HG03520 (cell line): ENCODE results near the gene TNPO2.
"Not testable (repeated sequence)": the region's sequence is repeated elsewhere in the genome, so short reads cannot be mapped to it uniquely, and the experiment has no call there.

Source experiments
- ATAC-seq: cut with Tn5 transposase; IDR thresholded peaks from one replicate; pipeline ENCODE4 v1.9.1; 2021; ENCODE audit warnings: mild to moderate bottlenecking, moderate library complexity; ENCODE audit not compliant: unreplicated experiment

The TNPO2 gene

DNA sequence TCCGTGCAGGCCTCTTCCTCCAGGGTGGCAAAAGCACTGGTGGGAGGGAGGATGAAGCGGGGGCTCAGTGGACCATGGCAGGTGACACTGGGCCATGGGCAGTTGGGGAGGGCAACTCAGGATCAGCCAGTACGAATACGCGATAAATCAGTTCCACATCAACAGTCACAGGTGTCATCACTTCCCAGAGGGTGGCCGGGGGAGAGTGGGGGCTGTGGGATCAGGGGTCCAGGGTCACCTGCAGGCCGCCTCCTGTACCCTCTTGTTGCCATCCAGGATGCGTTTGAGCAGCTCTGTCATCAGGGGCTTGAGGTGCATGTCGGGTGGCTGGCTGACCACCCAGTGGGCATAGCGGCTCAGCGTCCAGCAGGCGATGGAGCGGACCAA lies 17.4 kb downstream of the TNPO2 start:
- no peak for ATAC-seq

GRCh38 chr19:12705654-12706331 lies 17.9 kb downstream of the TNPO2 start:
- no peak for ATAC-seq

DNA sequence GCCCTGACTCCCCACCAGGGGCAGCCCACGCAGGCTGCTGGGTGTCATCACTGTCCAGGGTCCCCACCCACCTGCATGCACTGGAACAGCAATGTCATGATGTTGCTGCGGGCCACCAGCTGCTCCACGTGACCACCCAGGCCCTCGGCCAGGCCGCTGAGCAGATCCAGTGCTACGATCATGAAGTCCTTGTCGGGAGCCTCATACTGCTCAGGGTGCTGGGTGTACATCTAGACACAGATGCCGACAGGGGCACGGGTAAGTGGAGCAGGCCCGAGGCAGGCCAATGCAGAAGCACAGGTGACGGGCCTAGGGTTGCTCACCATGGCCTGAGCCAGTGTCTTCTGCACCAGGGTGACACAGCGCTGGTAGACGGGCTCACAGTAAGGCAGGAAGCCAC lies 18.6 kb downstream of the TNPO2 start:
- ATAC-seq, result no peak

DNA sequence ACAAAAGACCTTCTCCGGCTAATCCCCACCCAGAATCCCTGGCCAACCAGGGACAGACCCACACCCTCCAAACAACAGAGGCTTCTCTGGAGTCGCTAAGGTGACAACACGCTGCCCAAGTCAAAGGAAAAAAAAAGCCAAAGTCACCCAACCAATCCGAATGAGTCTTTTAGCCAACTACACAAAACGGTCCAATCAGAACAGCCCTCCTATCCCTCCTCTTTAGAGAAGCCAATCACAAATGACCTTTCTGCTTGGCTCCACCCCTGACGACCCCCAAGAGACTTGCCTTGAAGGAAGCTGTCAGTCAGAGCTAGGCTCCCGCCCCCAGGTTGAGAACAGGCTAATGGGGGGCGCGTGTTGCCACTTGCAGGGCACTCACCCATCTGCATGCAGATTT lies 20.7 kb downstream of the TNPO2 start:
- no peak for ATAC-seq

DNA sequence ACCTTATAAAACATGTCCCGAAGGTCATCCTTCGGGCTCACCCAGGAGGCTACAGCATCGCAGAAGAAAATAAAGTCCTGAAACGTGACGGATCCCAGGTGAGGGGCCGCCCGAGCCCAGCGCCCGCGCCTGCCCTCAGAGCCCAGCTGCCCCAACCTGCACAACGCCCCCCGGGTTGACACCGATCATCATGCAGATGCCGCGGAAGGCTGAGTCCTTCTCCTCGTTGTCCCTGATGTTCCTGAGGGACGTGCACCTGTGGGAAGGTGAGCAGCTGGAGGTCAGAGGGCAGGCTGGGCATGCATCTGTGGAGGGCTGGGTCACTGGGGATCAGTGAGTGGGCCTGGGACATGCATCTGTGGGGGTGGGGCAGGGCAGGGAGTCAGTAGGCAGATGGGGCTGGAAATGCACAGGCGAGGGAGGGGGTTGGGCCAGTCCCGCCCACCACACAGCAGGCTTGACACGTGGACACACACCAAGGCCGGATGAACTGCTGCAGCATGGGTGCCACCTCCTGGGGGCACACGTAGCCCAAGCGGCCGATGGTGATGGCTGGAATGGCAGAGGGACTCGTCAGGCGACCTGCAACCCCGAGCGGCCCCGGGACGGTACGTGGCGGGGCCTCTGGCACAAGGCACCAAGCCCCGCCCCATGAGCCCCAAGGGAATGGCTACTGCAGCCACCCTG lies 22.0 kb downstream of the TNPO2 start:
- ATAC-seq, result no peak

DNA sequence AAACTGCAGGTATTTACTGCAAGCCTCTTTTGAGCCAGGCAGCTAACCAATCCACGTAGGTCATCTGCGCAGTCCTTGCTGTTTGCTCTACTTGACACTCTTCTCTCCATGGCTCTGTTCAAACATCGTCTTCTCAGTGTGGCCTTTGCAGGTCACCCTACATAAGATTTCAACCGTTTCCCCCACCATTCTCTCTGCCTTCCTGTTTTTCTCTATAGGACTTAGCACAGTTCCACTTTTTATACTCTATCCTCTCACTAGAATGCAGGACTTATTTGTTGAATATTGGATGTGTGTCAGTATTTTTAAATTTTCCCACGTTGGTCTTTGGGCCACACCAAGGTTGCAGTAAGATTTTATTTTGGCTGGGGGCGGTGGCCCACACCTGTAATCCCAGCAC lies 25.6 kb downstream of the TNPO2 start:
- no peak for ATAC-seq

DNA sequence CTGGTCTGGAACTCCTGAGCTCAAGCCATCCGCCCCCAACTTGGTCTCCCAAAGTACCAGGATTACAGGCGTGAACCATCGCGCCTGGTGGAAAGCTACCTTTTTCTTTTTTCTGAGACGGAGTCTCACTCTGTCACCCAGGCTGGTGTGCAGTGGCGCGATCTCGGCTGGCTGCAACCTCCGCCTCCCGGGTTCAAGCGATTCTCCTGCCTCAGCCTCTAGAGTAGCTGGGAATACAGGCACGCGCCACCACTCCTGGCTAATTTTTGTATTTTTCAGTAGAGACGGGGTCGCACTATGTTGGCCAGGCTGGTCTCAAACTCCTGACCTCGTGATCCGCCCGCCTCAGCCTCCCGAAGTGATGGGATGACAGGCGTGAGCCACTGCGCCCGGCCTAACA lies 26.3 kb downstream of the TNPO2 start:
- ATAC-seq, result not testable (repeated sequence)

- peak; percentile 67 for ATAC-seq
Observed at GRCh38 chr19:12696366-12697335, 27.1 kb downstream of the TNPO2 start, which contains the start of gene FBXW9. Gene FBXW9, minus strand, starts transcription at chr19:12696631. Its CDS starts 50 bp downstream, at chr19:12696581.

DNA sequence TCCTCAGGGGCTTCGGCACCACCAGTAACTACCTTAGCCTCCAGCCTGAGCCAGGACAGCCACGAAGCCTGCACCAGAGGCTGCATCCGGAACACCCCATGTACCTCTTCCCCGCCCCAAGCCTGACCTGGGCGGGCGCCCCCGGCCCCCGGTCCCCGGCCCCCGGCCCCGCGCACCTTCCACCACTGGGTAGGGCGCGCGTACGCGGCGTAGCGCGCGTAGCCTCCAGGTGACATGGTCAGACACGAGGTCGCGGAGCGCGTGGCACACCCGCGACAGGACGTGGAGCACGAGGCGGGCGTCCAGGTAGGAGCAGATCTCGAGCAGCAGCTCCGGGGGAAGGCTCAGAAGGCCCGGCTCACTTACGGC lies 27.8 kb downstream of the TNPO2 start:
- no peak for ATAC-seq

- ATAC-seq, result no peak
Observed at GRCh38 chr19:12695514-12695913, 28.2 kb downstream of the TNPO2 start.

GRCh38 chr19:12695096-12695495 lies 28.6 kb downstream of the TNPO2 start:
- no peak for ATAC-seq

DNA sequence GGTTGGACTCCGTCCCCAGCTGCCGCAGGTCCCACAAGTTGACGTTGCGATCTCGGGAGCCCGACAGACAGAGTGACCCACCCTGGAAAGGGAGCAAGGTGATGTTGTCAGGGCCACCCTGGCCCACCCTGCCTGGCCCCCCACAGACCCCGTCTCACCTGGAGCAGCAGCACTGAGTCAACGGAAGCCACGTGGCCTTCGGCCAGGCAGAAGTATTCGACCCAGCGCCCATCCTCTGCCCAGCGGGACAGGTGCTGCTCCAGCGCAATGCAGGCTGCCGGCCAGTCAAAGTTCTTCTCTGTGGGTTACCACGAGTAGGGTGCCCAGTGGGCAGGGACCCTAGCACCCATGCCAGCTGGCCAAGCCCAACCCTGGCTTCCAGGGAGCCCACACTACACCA lies 29.1 kb downstream of the TNPO2 start:
- ATAC-seq, result no peak

GRCh38 chr19:12692960-12693359 lies 30.8 kb downstream of the TNPO2 start:
- no peak for ATAC-seq

DNA sequence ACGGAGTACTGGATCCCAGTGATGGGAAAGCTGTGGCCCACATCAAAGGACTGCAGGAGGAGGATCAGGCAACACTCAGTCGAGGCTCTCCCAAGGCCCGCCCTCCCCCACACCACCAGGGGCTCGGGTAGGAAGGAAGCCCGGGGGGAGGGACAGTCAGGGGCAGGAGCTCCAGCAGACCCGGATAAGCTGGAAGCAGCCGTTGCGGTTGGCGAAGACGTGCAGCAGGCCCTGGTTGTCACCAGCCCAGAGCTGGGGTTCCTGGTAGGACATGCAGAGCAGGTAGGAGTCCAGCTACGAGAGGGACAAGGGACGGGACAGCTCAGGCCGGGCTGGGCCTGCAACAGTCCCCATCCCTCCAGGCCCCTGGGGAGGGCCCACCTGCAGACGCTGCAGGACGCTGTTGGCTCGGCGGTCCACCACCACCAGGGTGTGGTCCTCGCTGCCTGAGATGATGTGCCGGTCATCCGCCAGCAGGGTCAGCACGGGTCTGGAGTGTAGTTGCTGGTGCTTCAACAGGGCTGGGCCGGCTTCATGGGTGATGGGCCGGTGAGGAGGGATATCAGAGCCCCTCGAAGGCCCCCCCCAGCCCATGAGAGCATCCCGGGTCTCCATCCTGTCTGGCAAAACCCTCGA lies 34.0 kb downstream of the TNPO2 start:
- ATAC-seq, result no peak

DNA sequence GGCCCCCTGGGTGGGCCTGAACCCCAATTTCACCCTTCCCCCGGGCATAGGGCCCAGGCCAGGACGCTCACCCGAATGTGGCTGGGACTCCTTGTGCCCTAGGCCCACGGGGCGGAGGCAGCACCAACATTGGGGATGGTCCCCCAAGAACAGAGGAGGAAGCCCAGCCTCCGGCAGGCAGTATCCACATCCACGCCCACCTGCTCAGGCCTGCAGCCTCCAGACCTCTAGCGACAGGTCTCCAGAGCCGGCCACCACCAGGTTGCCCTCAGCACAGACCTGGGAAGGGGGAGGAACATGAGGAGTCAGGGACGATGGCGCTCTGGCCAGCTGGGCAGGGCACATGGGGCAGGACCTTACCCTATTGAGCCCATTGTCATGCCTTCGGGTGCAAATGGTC lies 34.7 kb downstream of the TNPO2 start:
- ATAC-seq, result no peak

GRCh38 chr19:12687496-12688196 lies 36.1 kb downstream of the TNPO2 start, which contains the start of gene GNG14:
Gene GNG14, plus strand, starts transcription at chr19:12687998. Its CDS starts 51 bp downstream, at chr19:12688049.
- no peak for ATAC-seq

DNA sequence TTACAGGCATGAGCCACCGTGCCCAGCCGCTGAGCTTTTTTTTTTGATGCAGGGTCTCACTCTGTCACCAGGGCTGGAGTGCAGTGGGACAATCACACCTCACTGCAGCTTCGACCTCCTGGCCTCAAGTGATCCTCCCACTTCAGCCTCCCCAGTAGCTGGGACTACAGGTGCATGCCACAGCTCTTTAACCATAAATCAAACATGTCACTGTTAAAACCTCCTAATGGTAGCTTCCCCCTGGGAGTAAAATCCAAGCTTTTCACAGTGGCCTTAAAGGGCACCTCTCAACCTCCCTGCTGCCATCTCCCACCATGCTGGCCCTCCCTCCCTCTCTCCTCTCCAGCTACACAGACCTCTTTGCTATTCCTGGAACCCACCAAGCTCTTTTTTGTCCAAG lies 37.9 kb downstream of the TNPO2 start:
- no peak for ATAC-seq

GRCh38 chr19:12681074-12681987 lies 42.4 kb downstream of the TNPO2 start, which contains the start of gene DHPS:
Gene DHPS, minus strand, starts transcription at chr19:12681880. Its CDS starts 114 bp downstream, at chr19:12681766.
- peak; percentile 67 for ATAC-seq

GRCh38 chr19:12680034-12680433 lies 43.7 kb downstream of the TNPO2 start:
- no peak for ATAC-seq
